Measurements from ENCODE around the gene PEA15. TPM values are rescaled to one million over a fixed set of nuclear protein-coding genes. Genes with fewer than 3 reads are reported as not detected.

PEA15 gene
- total RNA-seq, 4 donors from 2014 or later, result 25.8 to 92.5 (median 27.3) TPM

DNA sequence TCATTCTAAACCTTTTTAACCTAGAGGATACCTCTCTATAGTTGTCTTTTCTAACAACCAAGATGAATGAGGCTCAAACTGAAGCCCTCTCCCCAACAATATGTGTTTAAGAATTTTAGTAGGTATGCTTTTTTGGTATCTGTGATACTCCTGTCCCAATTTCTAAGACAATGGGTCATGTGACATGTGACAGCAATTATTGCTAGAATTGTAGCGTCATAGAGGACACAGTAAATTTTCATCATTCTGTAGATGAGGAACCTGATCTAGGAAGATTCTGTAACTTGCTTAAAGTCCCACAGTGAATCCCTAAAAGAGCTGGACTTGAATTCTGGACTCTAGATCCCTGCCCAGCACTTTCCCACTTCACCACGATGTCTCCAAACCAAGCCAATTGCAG is 26.5 kb upstream of the PEA15 start:
- Histone ChIP-seq H3K27me3 (no peaks in the 10 kb centered on the region), H3K27ac (no peak overlapping the region), H3K4me3 (no peak overlapping the region), H3K4me1 (no peaks in the 10 kb centered on the region), H3K9me3 (no peaks in the 10 kb centered on the region), H3K36me3 (no peaks in the 10 kb centered on the region)
- in situ Hi-C loops (cut with MboI; ENCODE audit: low pct_ligation_motif_present in 1 of 4, low pct_unique_long_range_greater_than_20kb in 1 of 4, low sequenced_read_pairs in 3 of 4), result loop anchor here in 1 of 4 donors (25.0 kb wide), 1 partner anchor 109 kb away; the partner anchor contains the start of gene PEX19
- WGBS, 2 donors (ENCODE audit: low coverage in 1 of 2), result 72 to 91% methylated on average over 2 of the region's 2 CpGs
- no peak for TF ChIP-seq POLR2A (IDR thresholded peaks at IDR 0.05)
- TF ChIP-seq POLR2AphosphoS5 (IDR thresholded peaks at IDR 0.05), result no peak
- no peak for TF ChIP-seq EP300 (IDR thresholded peaks at IDR 0.05; ENCODE audit: low read depth)
- TF ChIP-seq, protein P1, sequence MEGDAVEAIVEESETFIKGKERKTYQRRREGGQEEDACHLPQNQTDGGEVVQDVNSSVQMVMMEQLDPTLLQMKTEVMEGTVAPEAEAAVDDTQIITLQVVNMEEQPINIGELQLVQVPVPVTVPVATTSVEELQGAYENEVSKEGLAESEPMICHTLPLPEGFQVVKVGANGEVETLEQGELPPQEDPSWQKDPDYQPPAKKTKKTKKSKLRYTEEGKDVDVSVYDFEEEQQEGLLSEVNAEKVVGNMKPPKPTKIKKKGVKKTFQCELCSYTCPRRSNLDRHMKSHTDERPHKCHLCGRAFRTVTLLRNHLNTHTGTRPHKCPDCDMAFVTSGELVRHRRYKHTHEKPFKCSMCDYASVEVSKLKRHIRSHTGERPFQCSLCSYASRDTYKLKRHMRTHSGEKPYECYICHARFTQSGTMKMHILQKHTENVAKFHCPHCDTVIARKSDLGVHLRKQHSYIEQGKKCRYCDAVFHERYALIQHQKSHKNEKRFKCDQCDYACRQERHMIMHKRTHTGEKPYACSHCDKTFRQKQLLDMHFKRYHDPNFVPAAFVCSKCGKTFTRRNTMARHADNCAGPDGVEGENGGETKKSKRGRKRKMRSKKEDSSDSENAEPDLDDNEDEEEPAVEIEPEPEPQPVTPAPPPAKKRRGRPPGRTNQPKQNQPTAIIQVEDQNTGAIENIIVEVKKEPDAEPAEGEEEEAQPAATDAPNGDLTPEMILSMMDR (IDR thresholded peaks at IDR 0.05), result no peak
- intact Hi-C loops (cut with DNase I; ENCODE audit: low total_unique reads), result no loop called here
- DNase-seq, result no peak

DNA sequence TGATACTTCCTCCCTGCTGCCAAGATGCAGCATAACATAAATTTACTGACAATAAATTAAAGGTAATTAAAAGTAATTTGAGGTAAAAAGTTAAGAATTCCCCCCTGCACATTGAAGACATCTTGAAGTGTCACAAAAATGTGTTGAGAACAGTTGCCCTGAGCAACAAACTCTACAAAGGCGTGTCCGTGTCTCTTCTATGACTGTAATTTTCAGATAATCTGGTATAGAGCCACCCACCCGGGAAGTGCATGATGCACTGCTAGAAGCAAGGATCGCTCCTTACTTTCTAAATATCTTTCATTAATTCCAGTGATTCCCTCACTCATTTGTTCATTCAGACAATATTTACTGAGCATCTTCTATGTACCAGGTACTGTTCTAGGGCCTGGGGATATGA is 25.8 kb upstream of the PEA15 start:
- no peak overlapping the region for H3K4me3 ChIP-seq
- in situ Hi-C loops (cut with MboI; ENCODE audit: low pct_ligation_motif_present in 1 of 4, low pct_unique_long_range_greater_than_20kb in 1 of 4, low sequenced_read_pairs in 3 of 4), result loop anchor here in 1 of 4 donors (25.0 kb wide), 1 partner anchor 108 kb away; the partner anchor contains the start of gene PEX19
- 65 to 68% methylated on average over 4 of the region's 4 CpGs for WGBS, 2 donors (ENCODE audit: low coverage in 1 of 2)
- H3K27me3 ChIP-seq, result no peaks in the 10 kb centered on the region
- no peaks in the 10 kb centered on the region for H3K36me3 ChIP-seq
- H3K4me1 ChIP-seq, result no peaks in the 10 kb centered on the region
- DNase-seq, result no peak
- no peaks in the 10 kb centered on the region for H3K9me3 ChIP-seq
- H3K27ac ChIP-seq, result no peak overlapping the region
- intact Hi-C loops (cut with DNase I; ENCODE audit: low total_unique reads), result no loop called here
- TF ChIP-seq POLR2AphosphoS5 (IDR thresholded peaks at IDR 0.05) (no peak), POLR2A (IDR thresholded peaks at IDR 0.05) (no peak)
- TF ChIP-seq, protein P1 (IDR thresholded peaks at IDR 0.05), result no peak

DNA sequence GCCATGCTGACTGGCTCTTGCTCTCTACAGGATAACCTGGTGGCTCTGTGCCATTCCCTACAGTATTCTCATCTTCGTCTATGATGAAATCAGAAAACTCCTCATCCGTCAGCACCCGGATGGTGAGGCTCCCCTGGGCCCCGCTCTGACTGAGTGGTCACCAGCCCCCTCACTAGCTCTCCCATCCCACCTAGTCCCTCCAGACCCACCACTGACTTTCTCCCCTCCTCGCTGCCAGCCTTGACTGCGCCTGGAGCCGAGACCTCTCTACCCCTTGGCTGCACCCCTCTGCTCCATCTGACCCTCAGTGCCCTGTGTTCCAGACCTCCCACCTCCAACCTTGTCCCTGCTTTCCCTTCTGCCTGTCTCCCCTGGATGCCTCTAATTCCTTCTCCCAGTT is 18.9 kb upstream of the PEA15 start:
- Histone ChIP-seq H3K36me3 (no peaks in the 10 kb centered on the region), H3K9me3 (no peaks in the 10 kb centered on the region), H3K27me3 (no peaks in the 10 kb centered on the region), H3K27ac (no peak overlapping the region), H3K4me3 (no peak overlapping the region), H3K4me1 (peaks cover 0 to 9% (median 5%) of the 10 kb centered on the region in 4 donors)
- 87 to 94% methylated on average over 5 to 7 of the region's 7 CpGs for WGBS, 2 donors (ENCODE audit: low coverage in 1 of 2)
- no peak for TF ChIP-seq POLR2AphosphoS5 (IDR thresholded peaks at IDR 0.05)
- no peak for TF ChIP-seq EP300 (IDR thresholded peaks at IDR 0.05; ENCODE audit: low read depth)
- no peak for TF ChIP-seq POLR2A (IDR thresholded peaks at IDR 0.05)
- TF ChIP-seq, protein P1 (IDR thresholded peaks at IDR 0.05), result no peak
- intact Hi-C loops (cut with DNase I; ENCODE audit: low total_unique reads) (no loop called here), in situ Hi-C loops (cut with MboI; ENCODE audit: low pct_ligation_motif_present in 1 of 4, low pct_unique_long_range_greater_than_20kb in 1 of 4, low sequenced_read_pairs in 3 of 4) (loop anchor here in 1 of 4 donors (25.0 kb wide), 1 partner anchor 101 kb away; the partner anchor contains the start of gene PEX19)
- no peak for DNase-seq

DNA sequence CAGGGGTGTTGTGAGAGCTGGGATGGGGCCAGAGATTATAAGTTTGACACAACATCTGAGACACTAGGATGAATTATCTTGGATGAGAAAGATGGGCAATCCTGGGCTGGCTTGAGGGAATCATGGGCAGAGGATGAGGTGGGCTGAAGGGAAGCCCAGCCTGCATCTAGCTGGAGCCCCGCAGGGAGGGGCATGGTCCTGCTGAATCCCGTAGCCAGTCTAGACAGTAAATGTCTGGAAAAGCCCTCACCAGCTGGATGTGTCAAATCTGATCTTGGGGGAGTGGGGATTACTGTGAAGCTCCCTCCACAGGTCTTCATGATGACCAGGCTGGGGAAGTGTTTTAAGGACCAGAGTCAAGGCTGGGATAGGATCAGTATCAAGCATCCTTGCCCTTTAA is 18.5 kb upstream of the PEA15 start:
- Histone ChIP-seq H3K4me1 (peaks cover 0 to 9% (median 5%) of the 10 kb centered on the region in 4 donors), H3K27ac (no peak overlapping the region), H3K36me3 (no peaks in the 10 kb centered on the region), H3K9me3 (no peaks in the 10 kb centered on the region), H3K27me3 (no peaks in the 10 kb centered on the region), H3K4me3 (no peak overlapping the region)
- DNase-seq, result no peak
- in situ Hi-C loops (cut with MboI; ENCODE audit: low pct_ligation_motif_present in 1 of 4, low pct_unique_long_range_greater_than_20kb in 1 of 4, low sequenced_read_pairs in 3 of 4), result loop anchor here in 1 of 4 donors (25.0 kb wide), 1 partner anchor 101 kb away; the partner anchor contains the start of gene PEX19
- 63% methylated on average over 2 of the region's 2 CpGs; no CpG with 5 or more reads in 1 of the 2 donors for WGBS, 2 donors (ENCODE audit: low coverage in 1 of 2)
- intact Hi-C loops (cut with DNase I; ENCODE audit: low total_unique reads), result no loop called here
- TF ChIP-seq POLR2A (IDR thresholded peaks at IDR 0.05), result no peak
- TF ChIP-seq POLR2AphosphoS5 (IDR thresholded peaks at IDR 0.05), result no peak
- no peak for TF ChIP-seq EP300 (IDR thresholded peaks at IDR 0.05; ENCODE audit: low read depth)
